GM18861 (cell line): ENCODE measurements around the gene TDRD9.

Source experiments
- ATAC-seq: cut with Tn5 transposase; IDR thresholded peaks from one replicate; pipeline ENCODE4 v1.9.1; 2021; ENCODE audit not compliant: unreplicated experiment

TDRD9 gene

GRCh38 chr14:104101651-104102281, 173.5 kb downstream of the TDRD9 start:
- no peak for ATAC-seq
